GM08714 (cell line): Measurements from ENCODE around the gene CCDC85C.

Source experiments
- H3K4me3 ChIP-seq: fragments of 200-500 bp; sonication (Bioruptor generic); 2 replicates; pipeline ENCODE4 v1.5.1; 2014; ENCODE audit warnings: mild to moderate bottlenecking, low read length, inconsistent platforms
- ZNF274 ChIP-seq: IDR thresholded peaks from 2 replicates; pipeline ENCODE4 v1.6.1; 2012; ENCODE audit warnings: mild to moderate bottlenecking, low read depth, low read length

CCDC85C gene

DNA sequence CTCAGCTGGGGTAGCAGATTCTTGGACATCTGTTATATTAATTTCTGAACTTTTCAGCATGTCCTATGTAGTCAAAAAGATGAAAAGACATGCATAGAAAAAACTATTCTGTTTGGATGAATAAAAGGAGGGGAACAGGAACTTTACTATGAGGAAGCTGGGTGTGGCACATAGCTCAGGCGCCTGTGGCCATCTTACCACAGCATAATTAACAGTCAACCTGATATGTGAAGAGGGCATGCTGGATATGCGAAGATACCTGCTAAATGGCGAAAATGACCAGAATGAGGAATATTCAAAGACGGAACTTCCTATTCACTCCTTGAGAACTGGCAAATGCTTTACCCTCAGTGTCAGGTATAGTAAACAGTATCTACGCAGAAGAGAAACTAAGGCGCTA is 141.8 kb downstream of the CCDC85C start:
- H3K4me3 ChIP-seq = no peak overlapping the region
- no peak for TF ChIP-seq ZNF274

DNA sequence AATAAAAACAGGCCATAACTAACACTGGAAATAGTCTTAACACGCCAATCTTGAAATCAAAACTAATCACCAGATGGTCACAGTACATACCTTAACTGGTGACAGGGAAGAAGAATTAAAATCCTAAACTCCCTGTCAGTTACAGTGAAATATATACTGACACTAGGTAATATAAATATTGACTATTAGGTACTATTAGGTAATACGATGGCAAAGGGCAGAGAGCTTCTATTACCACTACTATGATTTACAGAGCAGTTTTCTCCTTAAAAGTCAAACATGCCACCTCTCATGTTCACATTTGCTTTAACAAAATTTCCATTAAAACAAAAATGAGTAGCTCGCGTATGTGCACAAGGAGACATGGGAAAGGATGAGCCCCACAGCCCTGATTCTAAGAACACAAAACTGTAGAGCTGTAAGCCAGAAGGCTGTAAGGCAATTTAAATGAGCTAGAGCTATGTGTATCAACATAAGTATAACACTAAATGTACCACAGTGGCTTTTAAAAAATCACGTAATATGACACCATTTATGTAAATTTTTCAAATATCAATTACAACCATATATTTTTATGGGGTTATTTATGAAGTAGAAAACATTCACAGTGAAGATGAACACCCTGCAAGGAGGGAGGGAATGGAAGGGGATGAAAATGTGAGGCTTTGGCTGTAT is 142.5 kb downstream of the CCDC85C start:
- TF ChIP-seq ZNF274 = no peak
- H3K4me3 ChIP-seq = no peak overlapping the region

DNA sequence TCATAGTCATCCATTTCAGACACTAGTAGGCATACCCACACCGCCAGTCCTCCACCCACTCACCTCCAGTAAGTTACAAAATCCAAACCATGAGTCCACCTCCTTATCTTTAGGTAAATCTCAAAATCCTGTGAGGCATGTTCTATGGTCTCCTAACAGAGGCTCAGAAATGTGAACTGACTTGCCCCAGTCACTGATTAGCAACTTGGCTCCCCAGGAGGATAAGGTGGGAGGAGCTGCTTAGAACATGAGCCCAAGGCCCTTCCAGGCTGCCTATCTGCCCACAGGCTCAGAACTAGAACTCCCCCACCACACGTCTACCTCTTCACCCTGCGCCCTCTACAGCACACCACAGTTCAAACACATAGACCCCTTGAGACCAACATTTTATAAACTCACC is 143.2 kb downstream of the CCDC85C start:
- no peak overlapping the region for H3K4me3 ChIP-seq
- TF ChIP-seq ZNF274 = no peak

DNA sequence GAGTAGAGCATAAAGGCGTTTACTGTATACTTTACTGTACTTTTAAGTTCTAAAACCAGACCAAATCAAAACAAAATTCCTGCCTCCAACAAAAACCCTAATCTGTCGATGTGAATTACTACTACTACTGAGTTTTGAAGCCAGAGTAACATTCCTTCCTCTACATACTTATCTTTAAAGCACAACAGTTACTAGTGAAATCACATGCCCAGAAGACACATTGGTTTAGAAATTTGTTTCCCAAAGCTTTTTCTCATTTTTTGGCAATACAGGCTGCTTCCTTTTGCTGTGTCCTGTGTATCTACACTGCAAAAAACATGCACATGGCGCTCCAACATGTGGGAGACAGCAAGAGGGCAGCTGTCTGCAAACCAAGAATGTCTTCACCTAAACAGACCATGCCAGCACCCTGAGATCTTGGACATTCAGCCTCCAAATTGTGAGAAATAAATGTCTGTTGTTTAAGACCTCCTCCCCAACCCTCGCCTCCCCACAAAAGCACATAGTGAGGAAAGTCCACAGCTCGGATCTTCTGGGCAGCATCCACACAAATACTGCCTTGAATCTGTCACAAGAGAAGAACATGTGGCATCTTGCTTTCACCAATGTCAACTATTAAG is 144.4 kb downstream of the CCDC85C start:
- H3K4me3 ChIP-seq = no peak overlapping the region
- TF ChIP-seq ZNF274 = no peak

DNA sequence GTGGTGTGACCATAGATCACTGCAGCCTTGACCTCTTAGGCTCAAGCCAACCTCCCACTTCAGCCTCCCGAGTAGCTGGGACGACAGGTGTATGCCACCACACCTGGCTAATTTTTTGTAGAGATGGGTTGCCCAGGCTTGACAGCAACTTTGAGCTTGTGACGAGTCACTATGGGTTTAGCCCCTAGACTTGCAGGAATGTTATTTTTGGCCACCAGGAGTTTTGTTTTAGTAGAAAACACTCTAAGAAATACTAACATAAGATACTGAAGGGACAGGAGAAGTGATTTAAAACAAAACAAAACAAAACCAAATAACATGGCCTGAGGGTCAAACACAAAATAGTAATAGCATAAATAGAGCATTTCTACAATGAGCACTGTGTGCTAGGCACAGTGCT is 149.8 kb downstream of the CCDC85C start:
- no peak overlapping the region for H3K4me3 ChIP-seq
- TF ChIP-seq ZNF274 = no peak

DNA sequence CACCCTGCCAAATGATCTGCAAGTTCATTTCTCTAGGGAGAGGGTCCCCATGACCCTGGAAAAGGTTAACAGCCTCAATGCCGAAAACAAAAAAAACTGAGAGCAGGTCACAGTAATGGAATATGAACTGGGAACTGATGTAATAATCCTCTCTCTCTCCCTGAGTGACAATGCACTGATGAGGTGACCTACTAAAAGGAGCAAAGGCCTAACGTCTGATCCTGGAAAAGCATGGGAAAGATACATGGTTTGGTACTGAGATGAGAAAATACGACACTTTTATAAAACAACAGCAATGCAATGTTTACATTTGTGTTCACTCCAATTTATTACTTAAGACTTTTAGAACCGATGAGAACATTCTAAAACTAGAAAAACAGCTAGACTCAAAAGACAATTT is 151.0 kb downstream of the CCDC85C start:
- no peak for TF ChIP-seq ZNF274
- H3K4me3 ChIP-seq = no peak overlapping the region

DNA sequence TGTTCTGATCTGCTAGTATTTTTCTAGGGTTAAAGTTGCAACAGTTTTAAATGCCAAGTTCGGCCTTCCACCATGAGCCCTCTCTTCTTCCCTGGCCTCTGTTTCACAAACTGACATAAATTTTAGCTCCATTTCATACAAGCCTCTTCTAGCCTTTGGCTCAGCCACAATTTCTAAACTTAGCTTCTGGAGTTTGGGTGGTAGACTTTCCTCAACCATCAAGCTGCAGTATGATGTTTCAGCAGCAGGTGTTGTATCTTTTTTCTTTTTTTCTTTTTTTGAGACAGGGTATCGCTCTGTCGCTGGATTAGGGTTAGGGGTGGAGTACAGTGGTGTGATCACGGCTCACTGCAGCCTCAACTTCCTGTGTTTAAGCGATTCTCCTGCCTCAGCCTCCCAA is 152.8 kb downstream of the CCDC85C start:
- TF ChIP-seq ZNF274 = no peak
- H3K4me3 ChIP-seq = no peak overlapping the region

DNA sequence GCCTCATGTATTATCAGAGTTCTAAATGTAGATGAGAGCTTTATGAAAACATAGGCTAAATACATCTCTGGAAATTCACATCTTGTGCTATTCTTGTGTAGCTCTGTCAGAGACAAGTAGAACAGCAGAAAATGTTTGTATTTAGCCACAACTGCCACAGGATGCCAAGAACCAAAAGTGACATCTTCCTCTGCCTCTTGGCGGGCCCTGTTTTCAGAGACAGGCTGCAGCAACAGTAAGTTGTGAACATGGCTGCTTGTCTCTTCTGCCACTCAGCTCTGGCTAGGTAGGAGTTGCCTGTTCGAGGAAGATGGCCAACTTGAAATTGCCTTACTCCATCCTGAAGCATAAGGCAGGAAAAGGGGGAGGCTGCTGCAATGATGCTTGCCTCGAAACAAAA is 153.7 kb downstream of the CCDC85C start:
- H3K4me3 ChIP-seq = no peak overlapping the region
- no peak for TF ChIP-seq ZNF274
